Measurements from ENCODE around the gene MRAS.
"Not testable (repeated sequence)": the region's sequence is repeated elsewhere in the genome, so short reads cannot be mapped to it uniquely, and the experiment has no call there.

The MRAS gene

GRCh38 chr3:138442433-138442832, 94.1 kb downstream of the MRAS start:
- no peak for DNase-seq (ENCODE audit: low read depth in 2 of 2, low spot score in 1 of 2)

DNA sequence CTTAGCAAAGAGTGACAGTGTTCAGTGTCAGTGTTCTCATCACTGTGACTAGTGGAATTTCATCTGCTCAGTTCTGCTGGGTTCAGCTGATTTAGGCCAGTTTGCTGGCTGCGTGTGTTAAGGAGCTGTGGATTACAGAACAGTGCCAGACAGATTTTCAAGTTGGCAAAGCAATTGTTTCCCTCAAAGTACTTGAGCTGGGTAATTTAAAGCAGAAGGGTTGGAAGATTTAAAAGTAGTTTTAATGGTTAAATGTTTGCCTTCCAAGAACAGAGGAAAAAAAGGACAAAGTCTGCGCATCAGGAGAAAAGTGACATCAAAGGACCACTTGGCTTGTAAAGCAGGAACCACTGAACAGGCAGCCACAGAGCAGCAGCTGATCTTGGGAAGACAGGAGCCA, 94.7 kb downstream of the MRAS start:
- DNase-seq (ENCODE audit: low read depth in 2 of 2, low spot score in 1 of 2), result no peak

DNA sequence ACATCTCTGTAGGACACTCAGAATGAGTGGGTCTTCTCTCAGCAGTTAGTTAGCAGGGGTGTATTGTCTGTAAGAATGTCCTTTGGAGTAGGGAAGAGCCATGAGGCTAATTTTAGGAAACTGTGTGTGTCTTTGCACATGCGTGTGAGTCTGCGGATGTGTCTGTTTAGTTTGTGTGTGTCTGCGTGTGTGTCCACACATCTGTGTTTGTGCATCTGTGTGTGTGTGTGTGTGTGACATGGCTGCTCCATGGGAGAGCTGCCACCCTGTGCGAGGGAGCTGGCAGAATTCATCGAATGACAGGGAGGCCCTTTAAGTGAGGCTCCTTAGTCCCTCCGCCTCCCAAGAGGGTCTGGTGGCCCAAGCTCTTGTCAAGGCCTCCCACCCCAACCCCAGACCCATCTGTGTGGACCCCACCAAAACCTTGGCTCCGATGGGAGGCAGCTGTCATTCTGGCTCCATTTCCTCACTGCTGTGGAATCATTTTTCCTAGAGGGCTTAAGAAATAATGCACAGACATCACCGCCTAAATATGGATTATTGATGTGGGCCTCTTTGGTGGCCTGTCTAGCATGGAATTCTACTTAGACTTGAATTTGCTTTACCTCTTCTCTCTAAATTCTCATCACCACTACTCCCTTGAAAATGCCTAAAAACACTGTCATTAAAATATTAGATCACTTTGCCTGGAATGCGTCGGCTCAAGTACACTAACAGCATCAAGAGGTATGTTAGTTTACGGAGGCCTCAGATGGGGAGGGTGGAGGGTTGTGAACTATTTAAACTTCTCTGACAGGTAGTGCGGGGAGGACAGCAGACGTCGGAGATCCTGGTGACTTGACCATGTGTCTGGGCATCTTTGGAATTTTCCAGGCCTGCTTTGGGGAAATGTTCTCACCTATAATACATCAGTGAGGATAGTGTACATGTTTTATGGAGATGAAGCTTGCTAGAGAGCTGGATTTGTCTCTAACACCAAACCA, 95.4 kb downstream of the MRAS start:
- no peak for DNase-seq (ENCODE audit: low read depth in 2 of 2, low spot score in 1 of 2)

DNA sequence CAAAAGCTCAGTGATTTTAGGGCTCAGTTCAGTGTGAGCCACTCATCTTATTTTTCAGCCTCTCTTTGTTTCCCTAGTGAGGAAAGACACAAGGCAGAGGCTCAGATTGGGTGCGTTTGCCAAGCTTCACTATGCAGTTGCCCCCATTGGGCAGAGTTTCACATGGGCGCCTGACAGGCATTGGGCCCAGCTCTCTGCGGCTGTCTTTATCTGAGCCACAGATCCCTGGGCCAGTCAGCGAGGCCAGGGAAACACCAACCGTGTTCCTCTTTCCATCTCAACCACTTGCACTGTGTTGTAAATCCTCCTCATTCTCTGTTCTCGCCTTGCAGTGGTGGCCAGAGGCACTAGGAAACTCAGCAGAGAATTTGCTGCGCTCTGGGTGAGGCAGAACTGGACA, 96.9 kb downstream of the MRAS start:
- DNase-seq (ENCODE audit: low read depth in 2 of 2, low spot score in 1 of 2), result no peak

GRCh38 chr3:138445654-138446053, 97.3 kb downstream of the MRAS start:
- no peak for DNase-seq (ENCODE audit: low read depth in 2 of 2, low spot score in 1 of 2)

DNA sequence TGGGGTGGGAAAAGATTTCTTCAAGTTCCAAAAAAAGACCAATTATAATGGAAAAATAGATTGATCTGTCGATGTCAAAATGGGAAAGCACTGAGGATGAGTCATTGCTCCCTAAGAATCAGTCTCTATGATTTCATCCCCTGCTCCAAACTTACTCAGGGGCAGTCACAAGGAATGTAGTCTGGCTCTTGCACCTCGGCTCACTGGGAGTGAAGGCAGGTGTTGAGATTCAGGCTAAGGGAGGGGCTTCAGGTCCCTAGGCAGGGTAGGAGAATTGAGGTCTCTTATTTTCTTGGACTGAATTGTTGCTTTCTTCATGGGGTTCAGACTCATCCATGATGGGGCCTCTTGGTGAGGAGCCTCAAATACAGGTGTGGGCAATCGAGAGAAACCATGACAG, 100.3 kb downstream of the MRAS start:
- no peak for DNase-seq (ENCODE audit: low read depth in 2 of 2, low spot score in 1 of 2)

DNA sequence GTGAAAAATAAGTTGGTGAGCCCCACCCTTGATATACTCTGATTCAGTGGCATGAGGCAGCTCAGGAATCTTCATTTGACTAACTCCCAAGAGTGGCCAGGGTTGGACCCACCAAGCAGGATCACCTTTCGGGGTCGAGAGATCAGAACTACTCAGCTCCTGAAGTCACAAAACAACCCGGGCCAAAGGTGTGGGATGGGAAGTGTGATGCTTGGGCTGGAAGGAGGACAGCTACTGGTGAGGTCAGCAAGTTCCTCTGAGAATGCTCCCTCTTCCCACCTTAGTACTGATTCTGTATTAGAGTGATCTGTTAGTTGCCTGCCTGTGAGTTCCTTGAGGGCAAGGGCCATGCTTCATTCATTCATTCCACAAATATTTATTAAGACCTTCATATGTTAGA, 101.1 kb downstream of the MRAS start:
- DNase-seq (ENCODE audit: low read depth in 2 of 2, low spot score in 1 of 2), result no peak

GRCh38 chr3:138450181-138450580, 101.8 kb downstream of the MRAS start:
- no peak for DNase-seq (ENCODE audit: low read depth in 2 of 2, low spot score in 1 of 2)

DNA sequence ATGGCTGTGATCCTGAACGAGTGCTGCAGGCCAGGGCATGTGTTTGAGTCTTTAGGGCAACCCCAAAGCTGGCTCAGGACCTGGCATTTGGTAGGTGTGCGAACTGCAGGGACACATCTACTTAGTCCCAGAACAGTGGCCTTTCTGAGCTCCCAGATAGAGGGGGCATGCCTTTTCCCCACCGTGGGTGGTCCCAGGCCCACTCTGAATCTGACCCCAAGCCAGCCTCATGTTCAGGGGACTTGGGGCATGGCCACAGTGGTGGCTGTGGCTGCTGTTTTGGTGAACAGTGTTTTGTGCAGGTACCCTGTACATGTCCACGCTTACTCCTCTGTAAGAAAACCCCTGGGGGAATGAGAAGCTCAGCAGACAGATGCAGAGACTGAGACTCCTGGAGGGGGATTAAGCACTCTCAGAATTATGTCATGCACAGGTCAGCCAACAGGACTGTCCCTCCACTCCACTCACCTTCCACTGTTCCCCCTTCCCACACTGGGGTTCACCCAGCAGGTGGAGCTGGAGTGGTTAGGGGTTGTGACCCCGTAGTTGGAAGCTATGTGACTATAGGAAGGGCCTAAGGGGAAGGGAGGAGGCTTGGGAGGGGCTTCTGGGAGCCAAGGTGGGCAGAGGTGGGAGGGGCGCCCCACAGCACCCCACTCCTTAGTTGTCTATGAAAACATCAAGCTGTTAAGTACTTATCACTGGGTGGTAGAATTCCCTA, 102.5 kb downstream of the MRAS start:
- DNase-seq (ENCODE audit: low read depth in 2 of 2, low spot score in 1 of 2), result no peak

DNA sequence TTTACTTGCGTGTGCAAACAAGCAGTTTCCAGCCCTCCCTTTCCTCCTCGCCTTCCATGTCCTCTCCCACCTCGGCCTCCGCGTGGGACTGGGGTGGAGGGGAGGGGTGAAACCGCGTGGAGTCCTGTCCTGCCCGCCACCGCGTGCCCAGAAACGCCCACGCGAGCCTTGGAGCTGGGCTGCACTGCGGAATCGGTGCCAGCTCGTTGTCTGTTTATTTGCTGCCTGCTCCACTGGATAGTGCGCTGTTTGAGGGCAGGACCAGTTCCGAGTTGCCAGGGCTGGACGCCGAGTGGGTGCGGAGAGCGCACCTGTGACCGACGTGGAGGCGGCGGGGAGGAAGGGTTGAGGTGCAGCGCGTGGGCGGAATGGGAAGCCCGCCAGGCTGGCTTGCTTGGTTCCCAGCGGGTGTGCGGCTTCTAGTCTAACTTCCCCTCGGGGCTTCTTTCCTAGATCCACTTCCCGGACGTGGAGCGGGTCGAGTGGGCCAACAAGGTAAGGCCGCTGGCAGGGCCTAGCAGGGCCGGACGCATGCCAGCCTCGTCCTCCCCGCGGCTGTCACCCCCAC, 103.3 kb downstream of the MRAS start:
- DNase-seq (ENCODE audit: low read depth in 2 of 2, low spot score in 1 of 2), result no peak

DNA sequence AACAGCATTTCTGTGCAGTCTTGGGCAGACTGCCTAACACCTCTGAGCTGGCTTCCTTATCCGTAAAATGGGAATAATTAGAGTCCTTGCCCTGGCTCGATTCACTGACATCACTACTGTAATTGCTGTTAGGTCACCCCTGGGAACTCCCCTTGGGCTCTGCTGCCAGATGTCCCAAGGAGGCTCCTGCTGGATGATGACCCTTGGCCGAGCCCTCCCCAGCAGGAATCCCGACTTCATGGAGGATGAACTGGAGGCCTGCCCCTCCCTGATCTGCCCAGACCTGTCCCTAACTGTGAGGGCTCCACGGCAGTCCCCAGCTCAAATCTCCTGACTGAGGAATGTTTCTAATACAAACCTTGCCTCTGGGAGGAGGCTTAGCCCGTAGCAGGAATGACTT, 104.1 kb downstream of the MRAS start:
- DNase-seq (ENCODE audit: low read depth in 2 of 2, low spot score in 1 of 2), result no peak

- not testable (repeated sequence) for DNase-seq (ENCODE audit: low read depth in 2 of 2, low spot score in 1 of 2)
Measured at GRCh38 chr3:138453940-138454339, 105.6 kb downstream of the MRAS start.

Measured in stimulated activated CD8-positive, alpha-beta memory T cell treated with anti-CD3 and anti-CD28 coated beads, Interleukin-4, amount 100 ng/mL, for 4 hours (primary cell).